ENCODE data around the gene TRA2A.

Gene TRA2A

DNA sequence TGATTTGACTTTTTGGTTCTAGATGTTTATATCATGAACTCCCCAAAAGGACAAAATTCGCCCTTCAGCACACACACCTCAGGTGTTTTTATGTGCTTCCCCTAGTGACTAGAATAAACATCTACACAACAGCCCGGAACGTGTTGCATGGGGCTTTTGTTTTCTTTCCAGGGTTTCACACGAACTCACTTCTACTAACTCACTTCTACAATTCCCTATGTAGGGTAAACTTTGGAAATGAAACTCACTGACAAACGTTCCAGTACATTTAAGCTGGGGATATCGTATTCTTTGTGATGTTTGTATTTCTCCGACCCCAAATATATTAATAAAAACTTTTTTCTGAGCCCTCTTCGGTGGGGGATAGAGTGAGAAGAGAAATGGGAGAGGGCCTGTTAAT lies 1.4 kb downstream of the TRA2A start:
- TF ChIP-seq SIN3A (IDR thresholded peaks at IDR 0.05; ENCODE audit: borderline replicate concordance, insufficient read depth, low read length) (peak; percentile 90; the same call in 1 of the 2 replicates), TAF1 (IDR thresholded peaks at IDR 0.05; ENCODE audit: borderline replicate concordance, insufficient read depth, low read length) (no peak)

DNA sequence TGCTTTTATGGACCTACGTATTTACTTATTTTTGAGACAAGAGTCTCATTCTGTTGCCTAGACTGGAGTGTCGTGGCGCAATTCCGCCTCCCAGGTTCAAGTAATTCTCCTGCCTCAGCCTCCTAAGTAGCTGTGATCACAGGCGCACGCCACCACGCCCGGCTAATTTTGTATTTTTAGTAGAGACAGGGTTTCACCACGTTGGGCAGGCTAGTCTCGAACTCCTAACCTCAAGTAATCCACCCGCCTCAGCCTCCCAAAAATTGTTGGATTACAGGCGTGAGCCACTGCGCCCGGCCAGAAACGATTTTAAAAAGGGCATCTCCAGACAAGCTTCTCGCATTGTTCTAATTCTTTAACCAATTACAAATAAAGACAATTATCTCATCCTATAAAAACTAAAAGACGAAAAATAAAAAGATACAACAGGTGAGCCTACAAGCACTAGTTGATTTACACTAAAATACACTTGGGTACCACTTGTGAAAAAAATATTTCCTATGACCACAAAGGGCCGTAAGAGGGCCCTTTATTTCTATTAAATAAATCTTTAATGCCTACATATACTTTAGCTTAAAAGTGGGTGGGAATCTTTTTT lies 2.4 kb downstream of the TRA2A start:
- no peak for TF ChIP-seq FOXP2 (optimal IDR thresholded peaks at IDR 0.05; ENCODE audit: borderline replicate concordance, extremely low read depth, extremely low read length, insufficient read depth)
- no peak for TF ChIP-seq POLR2AphosphoS5 (IDR thresholded peaks at IDR 0.05; ENCODE audit: low read depth, low read length)
- TF ChIP-seq, protein P1, sequence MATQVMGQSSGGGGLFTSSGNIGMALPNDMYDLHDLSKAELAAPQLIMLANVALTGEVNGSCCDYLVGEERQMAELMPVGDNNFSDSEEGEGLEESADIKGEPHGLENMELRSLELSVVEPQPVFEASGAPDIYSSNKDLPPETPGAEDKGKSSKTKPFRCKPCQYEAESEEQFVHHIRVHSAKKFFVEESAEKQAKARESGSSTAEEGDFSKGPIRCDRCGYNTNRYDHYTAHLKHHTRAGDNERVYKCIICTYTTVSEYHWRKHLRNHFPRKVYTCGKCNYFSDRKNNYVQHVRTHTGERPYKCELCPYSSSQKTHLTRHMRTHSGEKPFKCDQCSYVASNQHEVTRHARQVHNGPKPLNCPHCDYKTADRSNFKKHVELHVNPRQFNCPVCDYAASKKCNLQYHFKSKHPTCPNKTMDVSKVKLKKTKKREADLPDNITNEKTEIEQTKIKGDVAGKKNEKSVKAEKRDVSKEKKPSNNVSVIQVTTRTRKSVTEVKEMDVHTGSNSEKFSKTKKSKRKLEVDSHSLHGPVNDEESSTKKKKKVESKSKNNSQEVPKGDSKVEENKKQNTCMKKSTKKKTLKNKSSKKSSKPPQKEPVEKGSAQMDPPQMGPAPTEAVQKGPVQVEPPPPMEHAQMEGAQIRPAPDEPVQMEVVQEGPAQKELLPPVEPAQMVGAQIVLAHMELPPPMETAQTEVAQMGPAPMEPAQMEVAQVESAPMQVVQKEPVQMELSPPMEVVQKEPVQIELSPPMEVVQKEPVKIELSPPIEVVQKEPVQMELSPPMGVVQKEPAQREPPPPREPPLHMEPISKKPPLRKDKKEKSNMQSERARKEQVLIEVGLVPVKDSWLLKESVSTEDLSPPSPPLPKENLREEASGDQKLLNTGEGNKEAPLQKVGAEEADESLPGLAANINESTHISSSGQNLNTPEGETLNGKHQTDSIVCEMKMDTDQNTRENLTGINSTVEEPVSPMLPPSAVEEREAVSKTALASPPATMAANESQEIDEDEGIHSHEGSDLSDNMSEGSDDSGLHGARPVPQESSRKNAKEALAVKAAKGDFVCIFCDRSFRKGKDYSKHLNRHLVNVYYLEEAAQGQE (IDR thresholded peaks at IDR 0.05; ENCODE audit: insufficient read depth in 1 of 2, low read depth in 2 of 2, low read length in 2 of 2), result no peak
- TF ChIP-seq TAF1 (IDR thresholded peaks at IDR 0.05; ENCODE audit: borderline replicate concordance, insufficient read depth, low read length), result no peak
- no peak for TF ChIP-seq SIN3A (IDR thresholded peaks at IDR 0.05; ENCODE audit: borderline replicate concordance, insufficient read depth, low read length)

DNA sequence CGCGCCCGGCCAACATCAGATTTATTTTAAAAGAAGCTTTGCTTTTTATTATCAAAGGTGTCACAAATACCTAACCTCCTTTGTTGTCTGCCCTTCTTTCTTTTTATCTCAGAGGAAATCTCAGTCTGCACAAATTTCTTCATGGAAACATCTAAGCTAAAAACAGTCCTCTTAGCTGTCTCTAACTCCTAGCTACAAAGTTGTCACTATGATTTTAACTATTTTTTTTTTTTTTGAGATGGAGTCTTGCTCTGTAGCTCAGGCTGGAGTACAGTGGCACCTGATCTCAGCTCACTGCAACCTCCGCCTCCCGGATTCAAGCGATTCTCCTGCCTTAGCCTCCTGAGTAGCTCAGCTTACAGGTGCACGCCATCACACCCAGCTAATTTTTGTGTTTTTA lies 7.3 kb downstream of the TRA2A start:
- TF ChIP-seq SIN3A (IDR thresholded peaks at IDR 0.05; ENCODE audit: borderline replicate concordance, insufficient read depth, low read length), result no peak
- TF ChIP-seq FOXP2 (optimal IDR thresholded peaks at IDR 0.05; ENCODE audit: borderline replicate concordance, extremely low read depth, extremely low read length, insufficient read depth), result no peak
- no peak for TF ChIP-seq TAF1 (IDR thresholded peaks at IDR 0.05; ENCODE audit: borderline replicate concordance, insufficient read depth, low read length)
- TF ChIP-seq, protein P1 (IDR thresholded peaks at IDR 0.05; ENCODE audit: insufficient read depth in 1 of 2, low read depth in 2 of 2, low read length in 2 of 2), result no peak
- no peak for TF ChIP-seq POLR2AphosphoS5 (IDR thresholded peaks at IDR 0.05; ENCODE audit: low read depth, low read length)

DNA sequence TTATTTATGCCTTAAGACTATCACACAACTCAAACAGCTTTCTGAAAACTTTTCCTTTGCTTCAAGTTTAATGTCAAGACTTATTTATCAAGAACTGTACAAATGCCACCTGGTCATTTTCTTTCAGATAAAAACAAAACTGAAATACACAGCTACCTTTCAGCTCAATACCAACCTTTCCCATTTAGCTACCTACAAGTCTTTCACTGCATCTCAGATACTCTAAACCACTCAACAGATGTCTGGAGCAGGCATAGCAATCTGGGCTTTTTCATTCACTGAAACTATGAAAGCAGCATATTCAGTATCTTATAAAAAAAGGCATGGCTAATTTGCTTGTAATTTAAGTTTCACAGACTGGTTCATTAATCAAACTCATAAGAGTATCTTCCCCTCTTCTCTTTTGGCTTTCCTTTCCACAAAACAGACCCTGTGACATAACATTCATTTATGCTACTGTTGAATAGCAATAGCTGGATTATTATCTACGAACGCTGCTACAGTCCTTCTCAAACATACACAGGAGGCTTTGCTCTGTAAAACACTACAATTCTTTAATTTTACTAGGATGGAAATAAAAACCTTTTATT lies 8.2 kb downstream of the TRA2A start:
- TF ChIP-seq, protein P1 (IDR thresholded peaks at IDR 0.05; ENCODE audit: insufficient read depth in 1 of 2, low read depth in 2 of 2, low read length in 2 of 2), result no peak
- TF ChIP-seq TAF1 (IDR thresholded peaks at IDR 0.05; ENCODE audit: borderline replicate concordance, insufficient read depth, low read length), result no peak
- no peak for TF ChIP-seq POLR2AphosphoS5 (IDR thresholded peaks at IDR 0.05; ENCODE audit: low read depth, low read length)

DNA sequence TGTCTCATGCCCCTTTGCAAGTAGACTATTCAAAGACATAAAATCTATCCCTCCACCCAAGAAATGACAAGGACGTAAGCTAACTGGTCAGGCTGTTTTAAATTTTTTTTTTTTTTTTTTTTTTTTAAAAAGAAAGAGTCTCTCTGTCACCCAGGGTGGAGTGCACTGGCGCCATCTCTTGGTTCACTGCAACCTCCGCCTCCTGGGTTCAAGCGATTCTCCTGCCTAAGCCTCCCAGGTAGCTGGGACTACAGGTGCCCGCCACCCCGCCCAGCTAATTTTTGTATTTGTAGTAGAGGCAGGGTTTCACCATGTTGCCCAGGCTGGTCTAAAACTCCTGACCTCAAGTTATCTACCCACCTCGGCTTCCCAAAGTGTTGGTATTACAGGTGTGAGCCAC lies 11.2 kb downstream of the TRA2A start:
- TF ChIP-seq POLR2AphosphoS5 (IDR thresholded peaks at IDR 0.05; ENCODE audit: low read depth, low read length), result no peak
- TF ChIP-seq TAF1 (IDR thresholded peaks at IDR 0.05; ENCODE audit: borderline replicate concordance, insufficient read depth, low read length), result no peak
- no peak for TF ChIP-seq FOXP2 (optimal IDR thresholded peaks at IDR 0.05; ENCODE audit: borderline replicate concordance, extremely low read depth, extremely low read length, insufficient read depth)
- TF ChIP-seq SIN3A (IDR thresholded peaks at IDR 0.05; ENCODE audit: borderline replicate concordance, insufficient read depth, low read length), result no peak
- TF ChIP-seq, protein P1 (IDR thresholded peaks at IDR 0.05; ENCODE audit: insufficient read depth in 1 of 2, low read depth in 2 of 2, low read length in 2 of 2), result no peak

Data from PFSK-1 (cell line).